H4 (cell line): ENCODE results near the gene CDC42BPB. TPM values are rescaled to one million over a fixed set of nuclear protein-coding genes. Genes with fewer than 3 reads are reported as not detected.
"Not testable (repeated sequence)": the region's sequence is repeated elsewhere in the genome, so short reads cannot be mapped to it uniquely, and the experiment has no call there.

Experiments
- DNase-seq: peaks from one replicate; pipeline ENCODE4 v3.0.0-alpha.2; 2015; ENCODE audit warnings: low spot score
- total RNA-seq: library from RNA; depleted of rRNA; stranded (reverse); fragments of >200 nt; shearing (Covaris generic); gene quantifications from 2 replicates; pipeline ENCODE4 v1.2.3, GENCODE V29; 2014

CDC42BPB gene
- total RNA-seq, 1 experiment from 2014 or later: 18.2 TPM

DNA sequence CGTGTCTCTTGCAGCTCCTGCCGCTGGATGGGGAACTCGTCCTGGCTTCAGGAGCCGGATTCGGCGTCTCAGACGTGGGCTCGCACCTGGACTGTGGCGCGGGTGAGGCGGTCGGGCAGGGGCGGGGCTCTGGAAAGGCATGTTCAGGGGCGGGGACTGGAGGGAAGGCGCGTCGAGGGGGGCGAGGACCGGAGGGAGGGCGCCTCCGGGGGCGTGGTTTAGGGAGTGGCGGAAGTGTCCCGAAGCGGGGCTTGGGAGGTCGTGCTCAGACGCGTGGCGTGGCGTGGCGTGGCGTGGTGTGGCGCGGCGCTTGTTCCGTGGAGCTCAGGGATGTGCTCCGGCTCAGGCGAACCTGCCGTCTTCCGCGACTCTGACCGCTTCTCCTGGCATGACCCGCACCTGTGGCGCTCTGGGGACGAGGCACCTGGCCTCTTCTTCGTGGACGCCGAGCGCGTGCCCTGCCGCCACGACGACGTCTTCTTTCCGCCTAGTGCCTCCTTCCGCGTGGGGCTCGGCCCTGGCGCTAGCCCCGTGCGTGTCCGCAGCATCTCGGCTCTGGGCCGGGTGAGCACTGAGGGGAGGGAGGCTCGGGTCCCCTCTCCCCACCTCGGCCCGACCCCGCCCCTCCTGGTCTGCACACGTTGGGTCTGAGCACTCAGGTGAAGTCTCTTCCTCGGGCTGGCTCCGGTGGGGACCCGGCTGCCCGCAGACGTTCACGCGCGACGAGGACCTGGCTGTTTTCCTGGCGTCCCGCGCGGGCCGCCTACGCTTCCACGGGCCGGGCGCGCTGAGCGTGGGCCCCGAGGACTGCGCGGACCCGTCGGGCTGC lies 128.7 kb downstream of the CDC42BPB start:
- no peak for DNase-seq

DNA sequence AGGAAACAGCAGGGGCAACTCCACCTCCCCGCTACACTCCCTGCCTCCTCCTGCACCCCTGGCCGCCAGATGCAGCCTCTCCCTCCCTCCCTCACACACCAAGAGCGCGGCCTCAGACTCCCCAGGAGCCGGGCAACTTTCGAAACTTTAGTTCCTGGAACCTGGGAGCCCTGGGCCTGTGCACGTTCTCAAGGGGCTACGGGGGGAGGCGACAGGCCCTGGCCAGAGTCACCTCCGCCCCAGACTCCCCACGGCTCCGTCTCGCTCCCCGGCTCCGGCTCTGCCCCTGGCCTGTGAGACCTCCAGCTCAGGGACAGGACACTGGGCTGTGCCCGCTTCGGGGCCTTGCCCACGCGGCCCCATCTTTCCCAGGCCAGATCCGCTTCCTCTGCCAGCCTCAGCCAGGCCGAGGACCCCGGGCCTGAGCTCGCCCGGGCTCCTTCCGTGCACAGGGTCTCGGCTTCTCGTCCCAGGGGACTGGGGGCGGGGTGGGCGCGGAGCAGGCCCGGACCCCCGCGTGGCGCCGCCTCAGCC lies 129.4 kb downstream of the CDC42BPB start:
- no peak for DNase-seq

DNA sequence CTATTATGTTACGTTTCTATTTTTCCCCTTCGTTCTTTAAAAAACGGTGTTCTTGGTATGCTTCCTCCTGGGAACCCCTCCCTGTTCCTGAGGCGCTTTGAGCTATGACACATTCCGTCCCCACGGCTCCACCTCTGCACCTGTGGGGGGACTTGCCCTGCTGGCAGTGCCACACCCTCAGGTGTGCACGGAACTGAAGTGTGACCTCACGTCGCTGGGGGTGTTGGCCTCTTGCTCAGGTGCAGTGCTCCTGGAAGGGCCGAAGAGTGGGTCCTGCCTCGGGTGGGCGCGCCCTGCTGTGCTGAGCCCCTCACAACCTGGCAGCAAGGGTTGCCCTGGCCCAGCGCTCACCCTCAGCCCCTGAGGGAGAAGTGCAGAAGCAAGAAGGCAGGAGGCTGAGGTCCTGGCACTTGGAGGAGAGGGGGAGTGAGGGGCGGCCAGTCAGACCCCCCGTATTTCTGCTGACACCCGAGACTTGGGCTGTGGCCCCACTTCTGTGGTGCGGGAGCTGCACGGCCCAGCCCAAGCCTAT lies 129.9 kb downstream of the CDC42BPB start:
- no peak for DNase-seq

DNA sequence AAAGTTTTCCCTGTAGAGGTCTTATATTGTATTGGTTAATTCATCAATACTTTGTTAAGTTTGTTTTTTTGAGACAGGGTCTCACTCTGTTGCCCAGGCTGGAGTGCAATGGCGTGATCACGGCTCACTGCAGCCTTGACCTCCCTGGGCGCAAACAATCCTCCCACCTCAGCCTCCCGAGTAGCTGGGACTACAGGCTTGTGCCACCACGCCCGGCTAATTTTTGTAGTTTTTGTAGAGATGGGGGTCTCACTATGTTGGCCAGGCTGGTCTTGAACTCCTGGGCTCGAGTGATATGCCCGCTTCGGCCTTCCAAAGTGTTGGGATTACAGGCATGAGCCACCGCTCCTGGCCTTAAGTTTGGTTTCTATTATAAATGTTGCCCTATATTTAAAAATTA lies 130.5 kb downstream of the CDC42BPB start:
- not testable (repeated sequence) for DNase-seq

DNA sequence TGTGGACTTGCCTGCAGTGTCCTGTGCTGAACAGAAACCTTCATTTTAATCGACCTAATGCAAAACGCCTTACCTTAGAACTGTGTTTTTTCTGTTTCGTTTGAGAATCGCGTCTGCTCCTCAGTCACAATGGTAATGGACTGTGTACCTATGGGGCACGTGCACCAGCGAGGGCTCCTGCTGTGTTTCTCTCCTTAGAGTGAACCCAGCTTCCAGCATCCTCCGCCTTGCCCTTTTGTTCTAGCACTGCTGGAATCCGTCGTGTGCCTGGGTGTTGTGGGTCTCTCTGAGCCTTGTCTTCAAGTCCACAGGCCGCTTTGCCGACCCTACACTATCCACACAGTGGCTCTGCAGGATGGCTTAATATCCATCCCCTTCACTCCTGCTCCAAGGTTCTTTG lies 131.2 kb downstream of the CDC42BPB start:
- no peak for DNase-seq

DNA sequence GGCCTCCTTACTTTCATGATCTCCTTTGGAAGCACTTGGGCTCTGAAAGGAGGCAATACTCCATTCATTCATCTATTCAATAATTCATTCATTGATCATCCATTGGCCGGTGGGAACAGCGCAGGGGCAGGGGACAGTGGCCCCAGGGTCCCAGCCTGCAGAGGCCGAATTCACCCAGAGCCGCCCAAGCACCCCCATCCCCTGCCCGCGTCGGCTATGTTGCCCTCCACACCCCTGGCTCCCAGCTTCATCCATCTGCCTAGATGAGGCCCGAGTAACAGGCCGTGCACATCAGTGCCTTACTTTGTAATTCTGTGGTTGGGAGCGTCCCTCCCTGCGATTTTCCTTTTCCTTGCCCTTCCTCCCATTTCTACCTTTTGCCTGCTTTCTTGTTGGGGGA lies 131.7 kb downstream of the CDC42BPB start:
- no peak for DNase-seq

DNA sequence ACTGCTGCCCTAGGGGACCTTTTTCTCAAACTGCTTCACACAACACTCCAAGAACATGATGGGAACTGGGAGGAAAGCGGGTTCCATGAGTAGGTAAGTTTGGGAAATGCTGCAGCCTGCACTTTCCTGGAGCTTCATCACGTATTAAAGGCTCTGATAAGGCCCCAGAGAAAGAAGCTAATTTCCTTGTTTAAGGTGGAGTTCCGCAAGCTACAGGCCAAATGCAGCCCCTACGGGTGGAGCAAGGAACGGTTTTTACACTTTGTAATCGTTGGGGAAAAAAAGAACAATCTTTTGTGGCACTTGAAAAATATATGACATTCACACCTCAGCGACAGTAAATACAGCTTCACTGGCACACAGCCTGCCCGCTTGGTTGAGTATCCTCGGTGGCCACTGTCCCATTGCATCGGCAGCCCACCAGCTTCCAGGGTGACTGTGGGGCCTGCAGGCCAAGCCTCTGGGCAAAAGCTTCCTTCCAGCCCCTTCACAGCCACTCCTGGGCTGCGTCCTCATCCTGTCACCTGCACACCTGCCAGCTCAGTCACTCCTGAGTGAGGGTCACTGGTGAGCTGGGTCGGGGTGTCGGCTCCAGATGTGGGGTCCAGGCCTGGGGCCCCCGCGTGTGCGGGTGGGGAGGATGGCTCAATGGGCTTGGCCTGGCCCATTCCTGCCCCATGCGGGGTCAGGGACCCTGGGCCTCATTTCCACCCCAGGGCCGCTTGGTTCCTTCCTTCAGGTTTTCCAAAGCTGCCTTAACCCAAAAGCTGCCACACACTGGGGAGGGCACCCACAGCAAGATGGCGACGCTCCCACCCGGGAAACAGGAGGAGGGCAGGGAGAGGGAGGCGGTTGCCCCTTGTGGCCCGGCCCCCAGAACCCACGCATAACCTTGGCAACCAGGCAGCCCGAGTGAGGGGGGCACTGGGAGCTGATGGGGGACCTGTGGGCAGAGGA lies 132.4 kb downstream of the CDC42BPB start:
- DNase-seq: no peak

DNA sequence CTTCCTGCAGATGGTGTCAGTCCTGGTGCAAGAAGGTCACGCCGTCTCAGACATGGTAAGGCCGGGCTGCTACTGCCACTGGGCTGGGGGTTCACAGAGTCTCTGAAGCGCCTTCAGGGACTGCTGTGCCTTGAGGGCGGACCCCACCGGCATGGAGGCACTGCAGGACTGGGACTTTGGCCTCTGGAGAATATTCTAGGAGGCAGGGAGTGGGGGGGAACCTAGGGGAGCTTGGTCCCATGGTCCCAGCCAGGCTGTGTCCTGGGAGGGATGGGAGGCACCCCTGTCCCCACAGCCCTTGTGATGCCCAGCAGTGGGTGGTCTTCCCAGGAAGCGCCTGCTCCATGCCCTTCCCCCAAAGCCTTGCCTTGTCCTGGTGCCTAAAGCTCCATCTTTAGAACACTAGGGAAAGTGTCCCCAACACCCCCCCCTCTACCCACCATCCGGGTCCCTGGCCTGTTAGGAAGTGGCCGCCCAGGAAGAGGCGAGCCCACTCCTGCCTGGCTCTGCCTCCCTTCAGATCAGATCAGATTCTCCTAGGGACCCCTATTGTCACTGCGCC lies 133.3 kb downstream of the CDC42BPB start:
- DNase-seq: no peak

DNA sequence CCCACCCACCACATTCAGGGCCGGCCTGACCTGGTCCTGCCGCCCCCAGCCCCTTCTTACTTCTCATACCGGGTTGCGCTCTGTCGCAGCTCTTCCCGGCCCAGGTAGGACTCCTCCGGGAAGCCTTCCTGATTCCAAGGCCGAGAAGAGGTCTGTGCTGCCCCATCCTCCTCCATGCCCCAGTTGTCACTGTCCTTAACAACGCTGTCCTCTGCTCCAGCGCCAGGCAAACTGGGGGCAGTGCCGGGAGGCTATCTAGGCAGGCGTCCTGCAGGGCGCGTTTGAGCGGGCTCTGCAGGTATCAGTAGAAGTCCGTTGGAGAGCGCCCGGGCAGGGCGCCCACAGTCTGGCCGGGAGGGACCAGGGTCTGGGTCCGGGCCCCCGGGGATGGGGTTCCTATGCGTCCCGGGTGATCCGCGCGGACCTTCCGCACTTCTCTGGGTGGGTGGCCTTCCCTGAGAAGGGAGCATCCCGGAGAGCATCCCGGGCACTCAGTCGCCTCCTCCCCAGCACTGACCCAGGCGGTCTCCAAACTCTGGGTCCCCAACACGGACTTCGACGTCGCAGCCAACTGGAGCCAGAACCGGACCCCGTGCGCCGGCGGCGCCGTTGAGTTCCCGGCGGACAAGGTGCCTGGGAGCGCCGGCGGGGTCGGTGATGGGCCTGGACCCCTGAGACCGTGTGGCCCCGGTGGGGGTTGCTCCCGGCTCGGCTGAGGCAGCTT lies 134.0 kb downstream of the CDC42BPB start:
- no peak for DNase-seq

DNA sequence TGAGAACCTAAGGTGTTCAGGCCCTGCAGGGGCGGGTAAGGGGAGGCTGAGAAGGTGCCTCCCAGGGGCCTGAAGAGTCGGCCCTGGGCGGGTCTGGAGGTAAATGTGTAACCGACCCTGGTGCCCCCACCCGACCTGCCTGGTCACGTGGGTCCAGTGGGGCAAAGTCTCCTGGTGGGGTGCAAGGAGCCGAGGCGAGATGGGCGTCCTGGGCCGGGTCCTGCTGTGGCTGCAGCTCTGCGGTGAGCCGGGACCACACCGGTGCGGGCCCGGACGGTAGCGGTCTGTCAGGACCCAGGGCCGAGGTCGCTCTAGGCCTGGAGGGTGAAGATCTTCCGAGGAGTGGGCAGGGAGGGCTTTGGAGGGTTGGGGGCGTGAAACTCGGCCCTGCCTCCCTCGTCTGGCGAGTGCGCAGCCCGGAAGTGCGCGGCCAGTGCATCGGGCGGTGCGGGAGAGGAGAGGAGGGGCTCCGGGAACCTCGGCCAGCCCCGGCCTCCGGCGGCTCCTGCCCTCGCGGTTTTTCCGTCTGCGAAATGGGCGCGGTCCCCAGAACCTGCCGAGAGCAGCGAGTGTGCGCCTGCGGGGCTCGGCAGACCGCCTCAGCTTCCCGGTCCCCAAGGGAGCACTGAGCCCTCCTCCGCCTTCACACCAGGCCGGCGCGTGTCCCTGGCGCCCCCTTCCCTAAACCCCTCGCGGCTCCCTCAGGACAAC lies 134.7 kb downstream of the CDC42BPB start, which contains the start of gene AMN:
Gene AMN, plus strand, starts transcription at position 174 of the 711 bp plus-strand sequence. Its CDS starts 26 bp downstream, at position 200.
- no peak for DNase-seq

DNA sequence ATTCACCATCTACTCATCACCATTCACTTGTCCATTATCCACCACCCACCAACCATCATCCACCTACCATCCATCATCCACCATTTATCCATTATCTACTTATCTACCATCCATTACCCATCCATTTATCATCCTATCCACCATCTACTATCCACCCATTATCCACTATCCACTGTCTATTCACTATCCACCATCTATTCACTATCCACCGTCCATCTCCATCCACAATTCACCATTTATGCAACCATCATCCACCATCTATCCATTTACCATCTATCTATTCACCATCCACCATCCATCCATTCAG lies 136.4 kb downstream of the CDC42BPB start:
- DNase-seq: no peak

DNA sequence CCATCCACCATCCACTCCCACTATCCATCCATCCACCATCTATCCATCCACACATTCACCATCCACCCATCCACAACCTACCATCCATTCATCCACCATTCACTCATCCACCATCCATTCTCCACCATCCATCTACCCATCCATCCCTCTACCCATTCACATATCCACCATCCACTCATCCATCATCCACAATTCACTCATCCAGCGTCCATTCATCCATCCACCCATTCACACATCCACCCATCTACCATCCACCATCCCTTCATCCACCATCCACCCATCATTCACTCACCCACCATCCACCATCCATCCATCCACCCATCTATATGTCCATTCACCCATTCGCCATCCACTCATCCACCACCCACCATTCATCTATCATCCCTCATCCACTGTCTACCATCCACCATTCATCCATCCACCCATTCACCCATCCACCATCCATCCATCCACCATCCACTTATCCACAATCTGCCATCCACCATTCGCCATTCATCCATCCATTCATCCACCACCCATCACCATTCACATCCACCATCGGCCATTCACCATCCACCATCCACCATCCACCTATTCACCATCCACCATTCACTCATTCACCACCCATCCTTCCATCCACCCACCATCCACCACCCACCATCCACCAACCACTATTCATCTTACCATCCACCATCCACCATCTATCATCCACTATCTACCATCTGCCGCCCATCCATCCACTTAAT lies 136.9 kb downstream of the CDC42BPB start:
- no peak for DNase-seq

DNA sequence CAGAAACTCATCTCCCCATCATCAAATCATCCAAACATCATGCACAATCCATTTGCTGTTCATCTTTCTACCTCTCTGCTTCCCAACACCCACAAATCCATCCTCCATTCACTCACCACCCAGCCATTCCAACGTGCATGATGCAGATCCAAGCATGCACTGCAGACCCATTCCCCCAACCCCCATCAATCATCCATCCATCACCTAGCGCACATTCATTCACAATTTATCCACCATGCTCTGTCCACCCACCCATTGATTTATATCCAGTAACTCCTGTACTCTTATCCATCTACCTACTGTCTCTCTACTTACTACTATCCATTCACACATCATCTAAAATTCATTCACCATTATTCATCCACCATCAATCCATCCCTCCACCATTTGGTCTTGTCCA lies 138.9 kb downstream of the CDC42BPB start:
- DNase-seq: no peak

DNA sequence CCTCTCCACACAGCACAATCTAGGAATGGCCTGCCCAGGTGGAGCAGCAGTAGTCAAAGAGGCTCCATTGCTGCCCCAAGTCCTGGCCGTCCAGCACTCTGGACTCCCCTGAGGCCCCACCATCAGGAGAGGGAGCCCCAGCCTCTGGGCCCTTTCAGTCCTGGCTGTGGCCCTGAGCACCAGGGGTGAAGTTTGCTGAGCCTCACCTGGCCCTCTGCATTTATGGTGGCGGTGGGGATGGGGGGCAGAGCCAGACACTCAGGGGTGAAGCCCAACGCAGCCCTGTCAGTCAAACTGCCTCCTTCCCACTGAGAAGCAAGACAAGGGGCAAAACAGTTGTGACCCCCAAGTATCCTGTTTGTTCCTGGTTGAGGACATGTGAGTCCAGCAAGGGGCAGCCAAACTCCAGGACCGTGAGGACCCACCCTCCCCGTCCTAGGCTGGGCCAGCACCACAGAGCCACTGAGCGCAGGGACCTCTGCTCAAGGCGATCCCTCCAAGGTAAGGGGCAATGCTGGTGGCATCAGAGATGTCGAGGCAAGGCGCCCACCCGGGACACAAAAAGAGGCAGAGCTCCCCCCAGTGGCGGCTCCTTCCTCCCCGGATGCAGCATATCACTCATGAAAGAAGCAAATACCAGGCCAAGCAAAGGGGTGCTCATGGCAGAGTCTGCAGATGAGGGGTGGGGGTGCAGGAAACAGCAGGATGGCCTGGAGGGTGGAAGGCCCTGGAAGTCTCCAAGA lies 139.7 kb downstream of the CDC42BPB start:
- DNase-seq: no peak

DNA sequence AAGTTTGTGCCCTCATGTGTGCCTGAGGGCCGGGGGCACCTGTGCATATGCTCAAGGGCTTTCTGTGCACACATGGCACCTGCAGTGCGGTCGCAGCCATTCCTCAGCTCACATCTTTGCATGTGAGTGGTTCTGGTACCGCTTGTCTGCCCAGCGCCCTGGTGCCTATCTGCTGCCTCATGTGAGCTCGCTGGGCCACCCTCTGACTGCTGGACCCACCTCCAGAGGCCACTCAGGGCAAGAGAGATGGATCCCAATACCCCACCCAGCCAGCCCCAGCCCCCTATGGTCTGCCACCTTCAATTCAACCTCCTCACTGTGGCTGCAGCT lies 140.3 kb downstream of the CDC42BPB start:
- no peak for DNase-seq

DNA sequence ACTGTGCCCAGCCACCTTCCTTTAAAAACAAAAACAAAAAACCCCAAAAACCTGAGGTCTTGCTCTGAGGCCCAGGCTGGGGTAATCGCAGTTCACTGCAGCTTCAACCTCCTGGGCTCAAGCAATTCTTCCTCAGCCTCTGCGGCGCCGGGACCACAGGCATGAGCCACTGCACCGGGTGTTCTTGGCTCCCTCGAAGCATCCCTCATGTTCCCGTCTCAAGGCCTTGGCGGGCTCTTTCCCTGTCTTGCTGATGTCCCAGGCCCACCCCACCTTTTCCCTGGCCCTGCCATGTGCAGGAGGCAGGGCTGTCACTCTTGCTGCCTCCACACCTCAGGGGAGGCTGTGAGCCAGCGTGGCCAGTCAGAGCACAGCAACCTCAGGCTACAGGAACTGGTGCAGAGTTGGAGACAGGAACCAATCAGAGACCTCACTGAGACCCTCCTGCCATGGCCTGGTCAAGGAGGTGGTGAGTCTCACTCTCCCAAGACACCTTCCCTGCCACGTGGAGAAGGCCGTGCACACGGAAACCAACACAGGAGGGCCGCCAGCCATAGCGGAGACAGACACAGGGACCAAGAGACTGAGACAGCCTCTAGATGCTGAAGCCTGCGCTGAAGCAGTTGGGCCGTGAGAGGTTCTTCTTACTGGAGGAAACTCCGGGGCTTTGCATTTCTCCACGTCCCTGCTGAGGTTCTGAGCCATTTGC lies 140.8 kb downstream of the CDC42BPB start:
- DNase-seq: no peak

DNA sequence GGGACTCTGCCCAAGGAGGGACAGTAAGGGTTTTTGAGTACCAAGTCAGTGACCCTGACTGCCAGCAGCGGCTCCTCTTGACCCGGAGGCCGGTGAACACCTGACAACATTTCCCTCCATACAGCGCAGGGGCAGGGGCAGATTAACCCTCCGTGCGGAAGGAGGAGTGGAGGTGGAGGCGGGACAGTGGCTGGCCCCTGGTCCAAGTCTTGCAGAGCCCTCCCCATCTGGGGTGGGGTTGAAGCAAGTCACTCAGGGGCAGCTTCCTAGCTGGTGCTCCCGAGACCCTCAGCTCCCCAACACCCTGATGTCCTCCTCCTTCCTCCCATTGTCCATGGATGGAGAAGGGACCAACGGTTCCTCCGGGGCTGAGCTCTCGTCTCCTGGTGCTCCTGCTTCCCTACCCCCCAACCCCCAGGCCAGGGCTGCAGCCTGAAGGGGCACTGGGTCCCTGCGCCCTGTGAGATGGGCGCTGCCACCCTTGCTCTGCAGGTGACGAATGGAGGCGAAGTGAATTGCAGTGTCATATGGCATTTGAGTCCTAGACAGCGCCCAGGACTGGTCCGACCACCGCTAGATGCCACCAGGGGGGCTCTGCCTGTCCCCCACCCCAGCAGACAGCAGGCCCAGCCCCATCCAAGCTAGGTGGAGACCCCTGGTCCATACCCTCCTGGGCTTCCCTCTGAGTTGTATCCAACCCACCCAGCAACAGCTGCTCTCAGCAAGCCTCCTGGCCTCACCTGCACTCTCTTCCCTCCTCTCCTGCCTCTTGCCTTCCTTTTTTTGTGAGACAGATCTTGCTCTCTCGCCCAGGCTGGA lies 141.8 kb downstream of the CDC42BPB start:
- DNase-seq: no peak
